Stimulated activated CD8-positive, alpha-beta memory T cell treated with anti-CD3 and anti-CD28 coated beads, Interleukin-7, amount 100 ng/mL, for 24 hours (primary cell): ENCODE results near the gene ECE1.
"Not testable (repeated sequence)": the region's sequence is repeated elsewhere in the genome, so short reads cannot be mapped to it uniquely, and the experiment has no call there.

ENCODE experiments used
- DNase-seq: peaks from one replicate; pipeline ENCODE4 v3.0.0-alpha.2; 2020; ENCODE audit warnings: low read depth

ECE1 gene

GRCh38 chr1:21225065-21225464 is 65.2 kb downstream of the ECE1 start:
- no peak for DNase-seq

GRCh38 chr1:21220815-21221214 is 69.4 kb downstream of the ECE1 start:
- no peak for DNase-seq

GRCh38 chr1:21219674-21220073 is 70.6 kb downstream of the ECE1 start:
- no peak for DNase-seq

GRCh38 chr1:21217812-21218596 is 72.3 kb downstream of the ECE1 start:
- no peak for DNase-seq

- peak; percentile 45 for DNase-seq
These were observed 73.1 kb downstream of the ECE1 start for GRCh38 chr1:21216835-21217811.

- DNase-seq: no peak
These were observed 78.1 kb downstream of the ECE1 start for GRCh38 chr1:21212126-21212525.

GRCh38 chr1:21208137-21208700 is 82.0 kb downstream of the ECE1 start:
- DNase-seq: not testable (repeated sequence)

GRCh38 chr1:21206117-21206516 is 84.1 kb downstream of the ECE1 start:
- no peak for DNase-seq

- no peak for DNase-seq
These were observed 84.8 kb downstream of the ECE1 start for GRCh38 chr1:21205416-21205815.

GRCh38 chr1:21201650-21202049 is 88.6 kb downstream of the ECE1 start:
- DNase-seq: no peak

GRCh38 chr1:21201238-21201637 is 89.0 kb downstream of the ECE1 start:
- not testable (repeated sequence) for DNase-seq

- DNase-seq: no peak
These were observed 89.5 kb downstream of the ECE1 start for GRCh38 chr1:21200767-21201166.

- no peak for DNase-seq
These were observed 91.3 kb downstream of the ECE1 start for GRCh38 chr1:21198929-21199328.

GRCh38 chr1:21192871-21193270 is 97.4 kb downstream of the ECE1 start:
- DNase-seq: no peak

GRCh38 chr1:21192284-21192683 is 98.0 kb downstream of the ECE1 start:
- no peak for DNase-seq

GRCh38 chr1:21190771-21191170 is 99.5 kb downstream of the ECE1 start:
- not testable (repeated sequence) for DNase-seq

GRCh38 chr1:21189906-21190500 is 100.3 kb downstream of the ECE1 start:
- DNase-seq: no peak

GRCh38 chr1:21189421-21189820 is 100.8 kb downstream of the ECE1 start:
- DNase-seq: no peak

- no peak for DNase-seq
These were observed 102.0 kb downstream of the ECE1 start for GRCh38 chr1:21188235-21188634.

- no peak for DNase-seq
These were observed 105.0 kb downstream of the ECE1 start for GRCh38 chr1:21185221-21185731.

GRCh38 chr1:21184276-21184675 is 106.0 kb downstream of the ECE1 start:
- no peak for DNase-seq

- no peak for DNase-seq
These were observed 108.0 kb downstream of the ECE1 start for GRCh38 chr1:21182181-21182731.
